ENCODE results near the gene GSTP1. TPM values are rescaled to one million over a fixed set of nuclear protein-coding genes. Genes with fewer than 3 reads are reported as not detected.
"Not testable (repeated sequence)": the region's sequence is repeated elsewhere in the genome, so short reads cannot be mapped to it uniquely, and the experiment has no call there.

The GSTP1 gene
- polyA plus RNA-seq, 4 donors: 714 to 1,471 (median 1,003) TPM

- Histone ChIP-seq H3K9me3 (ENCODE audit: control insufficient read depth in 2 of 2, insufficient read depth in 1 of 2, low read depth in 1 of 2, low read length in 1 of 2) (peaks cover 0 to 11% of the 10 kb centered on the region in 2 donors), H3K36me3 (ENCODE audit: control insufficient read depth in 3 of 3, insufficient read depth in 2 of 3, low read depth in 1 of 3, low read length in 3 of 3) (no peaks in the 10 kb centered on the region), H3K4me1 (ENCODE audit: control insufficient read depth in 3 of 3, insufficient read depth in 2 of 3, low read depth in 1 of 3, low read length in 2 of 3) (no peaks in the 10 kb centered on the region), H3K4me3 (ENCODE audit: low read depth in 1 of 3, low read length in 3 of 3) (no peak overlapping the region), H3K27ac (ENCODE audit: low read depth in 1 of 3, low read length in 2 of 3) (no peak overlapping the region), H3K27me3 (ENCODE audit: control insufficient read depth in 3 of 3, insufficient read depth in 3 of 3, low read length in 3 of 3) (no peaks in the 10 kb centered on the region)
- FAIRE-seq (no peak), DNase-seq (no peak)
Observed at GRCh38 chr11:67551127-67551526, 32.5 kb upstream of the GSTP1 start.

- H3K4me1 ChIP-seq (ENCODE audit: control insufficient read depth in 3 of 3, insufficient read depth in 2 of 3, low read depth in 1 of 3, low read length in 2 of 3); H3K4me3 ChIP-seq (ENCODE audit: low read depth in 1 of 3, low read length in 3 of 3); H3K36me3 ChIP-seq (ENCODE audit: control insufficient read depth in 3 of 3, insufficient read depth in 2 of 3, low read depth in 1 of 3, low read length in 3 of 3); DNase-seq; FAIRE-seq; H3K27ac ChIP-seq (ENCODE audit: low read depth in 1 of 3, low read length in 2 of 3); H3K27me3 ChIP-seq (ENCODE audit: control insufficient read depth in 3 of 3, insufficient read depth in 3 of 3, low read length in 3 of 3): not testable (repeated sequence)
- peaks cover 0 to 11% of the 10 kb centered on the region in 2 donors for H3K9me3 ChIP-seq (ENCODE audit: control insufficient read depth in 2 of 2, insufficient read depth in 1 of 2, low read depth in 1 of 2, low read length in 1 of 2)
Observed at GRCh38 chr11:67551697-67552096, 31.9 kb upstream of the GSTP1 start.

GRCh38 chr11:67556244-67556643 is 27.4 kb upstream of the GSTP1 start:
- no peak for DNase-seq
- FAIRE-seq: no peak
- no peaks in the 10 kb centered on the region for H3K36me3 ChIP-seq (ENCODE audit: control insufficient read depth in 3 of 3, insufficient read depth in 2 of 3, low read depth in 1 of 3, low read length in 3 of 3)
- no peaks in the 10 kb centered on the region for H3K27me3 ChIP-seq (ENCODE audit: control insufficient read depth in 3 of 3, insufficient read depth in 3 of 3, low read length in 3 of 3)
- H3K27ac ChIP-seq (ENCODE audit: low read depth in 1 of 3, low read length in 2 of 3): no peak overlapping the region
- no peak overlapping the region for H3K4me3 ChIP-seq (ENCODE audit: low read depth in 1 of 3, low read length in 3 of 3)
- peaks cover 0 to 8% of the 10 kb centered on the region in 2 donors for H3K9me3 ChIP-seq (ENCODE audit: control insufficient read depth in 2 of 2, insufficient read depth in 1 of 2, low read depth in 1 of 2, low read length in 1 of 2)
- WGBS, 3 donors: 61 to 86% (median 75%) methylated on average over 3 of the region's 3 CpGs
- H3K4me1 ChIP-seq (ENCODE audit: control insufficient read depth in 3 of 3, insufficient read depth in 2 of 3, low read depth in 1 of 3, low read length in 2 of 3): peaks cover 0 to 22% (median 0%) of the 10 kb centered on the region in 3 donors

GRCh38 chr11:67558084-67558772 is 25.4 kb upstream of the GSTP1 start:
- 15 to 46% (median 29%) methylated on average over 19 of the region's 19 CpGs for WGBS, 3 donors
- FAIRE-seq (no peak), DNase-seq (peak; percentile 79 to 86)
- Histone ChIP-seq H3K4me3 (ENCODE audit: low read depth in 1 of 3, low read length in 3 of 3) (peak overlapping the region in 1 of 3 donors; percentile 12), H3K36me3 (ENCODE audit: control insufficient read depth in 3 of 3, insufficient read depth in 2 of 3, low read depth in 1 of 3, low read length in 3 of 3) (no peaks in the 10 kb centered on the region), H3K27me3 (ENCODE audit: control insufficient read depth in 3 of 3, insufficient read depth in 3 of 3, low read length in 3 of 3) (no peaks in the 10 kb centered on the region), H3K27ac (ENCODE audit: low read depth in 1 of 3, low read length in 2 of 3) (peak overlapping the region; percentile 62 to 92 (median 76)), H3K4me1 (ENCODE audit: control insufficient read depth in 3 of 3, insufficient read depth in 2 of 3, low read depth in 1 of 3, low read length in 2 of 3) (peaks cover 0 to 38% (median 2%) of the 10 kb centered on the region in 3 donors), H3K9me3 (ENCODE audit: control insufficient read depth in 2 of 2, insufficient read depth in 1 of 2, low read depth in 1 of 2, low read length in 1 of 2) (no peaks in the 10 kb centered on the region)

GRCh38 chr11:67561971-67562619 is 21.5 kb upstream of the GSTP1 start:
- H3K9me3 ChIP-seq (ENCODE audit: control insufficient read depth in 2 of 2, insufficient read depth in 1 of 2, low read depth in 1 of 2, low read length in 1 of 2): no peaks in the 10 kb centered on the region
- H3K4me3 ChIP-seq (ENCODE audit: low read depth in 1 of 3, low read length in 3 of 3): no peak overlapping the region
- FAIRE-seq: no peak
- H3K27ac ChIP-seq (ENCODE audit: low read depth in 1 of 3, low read length in 2 of 3): peak overlapping the region in 1 of 3 donors; percentile 39
- DNase-seq: no peak
- H3K27me3 ChIP-seq (ENCODE audit: control insufficient read depth in 3 of 3, insufficient read depth in 3 of 3, low read length in 3 of 3): no peaks in the 10 kb centered on the region
- no peaks in the 10 kb centered on the region for H3K36me3 ChIP-seq (ENCODE audit: control insufficient read depth in 3 of 3, insufficient read depth in 2 of 3, low read depth in 1 of 3, low read length in 3 of 3)
- WGBS, 3 donors: 46 to 61% (median 53%) methylated on average over 10 of the region's 10 CpGs
- H3K4me1 ChIP-seq (ENCODE audit: control insufficient read depth in 3 of 3, insufficient read depth in 2 of 3, low read depth in 1 of 3, low read length in 2 of 3): peaks cover 0 to 49% (median 2%) of the 10 kb centered on the region in 3 donors

GRCh38 chr11:67562963-67563704 is 20.5 kb upstream of the GSTP1 start:
- 72 to 87% (median 75%) methylated on average over 10 of the region's 10 CpGs for WGBS, 3 donors
- peak overlapping the region in 1 of 3 donors; percentile 81 for H3K27ac ChIP-seq (ENCODE audit: low read depth in 1 of 3, low read length in 2 of 3)
- FAIRE-seq: no peak

GRCh38 chr11:67563705-67564114 is 19.9 kb upstream of the GSTP1 start:
- 14 to 57% (median 28%) methylated on average over 11 of the region's 11 CpGs for WGBS, 3 donors
- not testable (repeated sequence) for H3K9me3 ChIP-seq (ENCODE audit: control insufficient read depth in 2 of 2, insufficient read depth in 1 of 2, low read depth in 1 of 2, low read length in 1 of 2); H3K27me3 ChIP-seq (ENCODE audit: control insufficient read depth in 3 of 3, insufficient read depth in 3 of 3, low read length in 3 of 3); FAIRE-seq; H3K36me3 ChIP-seq (ENCODE audit: control insufficient read depth in 3 of 3, insufficient read depth in 2 of 3, low read depth in 1 of 3, low read length in 3 of 3); H3K4me3 ChIP-seq (ENCODE audit: low read depth in 1 of 3, low read length in 3 of 3)
- H3K4me1 ChIP-seq (ENCODE audit: control insufficient read depth in 3 of 3, insufficient read depth in 2 of 3, low read depth in 1 of 3, low read length in 2 of 3): peaks cover 0 to 42% (median 2%) of the 10 kb centered on the region in 3 donors
- peak; percentile 91 to 94 for DNase-seq
- peak overlapping the region in 2 of 3 donors; percentile 18 to 81 for H3K27ac ChIP-seq (ENCODE audit: low read depth in 1 of 3, low read length in 2 of 3)

More at GRCh38 chr11:67562963-67563704, 20.5 kb upstream of the GSTP1 start:
- no peak overlapping the region for H3K4me3 ChIP-seq (ENCODE audit: low read depth in 1 of 3, low read length in 3 of 3)
- H3K4me1 ChIP-seq (ENCODE audit: control insufficient read depth in 3 of 3, insufficient read depth in 2 of 3, low read depth in 1 of 3, low read length in 2 of 3): peaks cover 0 to 48% (median 2%) of the 10 kb centered on the region in 3 donors
- H3K9me3 ChIP-seq (ENCODE audit: control insufficient read depth in 2 of 2, insufficient read depth in 1 of 2, low read depth in 1 of 2, low read length in 1 of 2): no peaks in the 10 kb centered on the region
- no peaks in the 10 kb centered on the region for H3K27me3 ChIP-seq (ENCODE audit: control insufficient read depth in 3 of 3, insufficient read depth in 3 of 3, low read length in 3 of 3)
- DNase-seq: peak in 1 of 2 donors; percentile 42
- no peaks in the 10 kb centered on the region for H3K36me3 ChIP-seq (ENCODE audit: control insufficient read depth in 3 of 3, insufficient read depth in 2 of 3, low read depth in 1 of 3, low read length in 3 of 3)

- peak overlapping the region in 2 of 3 donors; percentile 18 to 63 for H3K27ac ChIP-seq (ENCODE audit: low read depth in 1 of 3, low read length in 2 of 3)
Observed at GRCh38 chr11:67564230-67564629, 19.4 kb upstream of the GSTP1 start.

More at GRCh38 chr11:67564230-67564629, 19.4 kb upstream of the GSTP1 start:
- Histone ChIP-seq H3K4me1 (ENCODE audit: control insufficient read depth in 3 of 3, insufficient read depth in 2 of 3, low read depth in 1 of 3, low read length in 2 of 3) (peaks cover 0 to 37% (median 2%) of the 10 kb centered on the region in 3 donors), H3K36me3 (ENCODE audit: control insufficient read depth in 3 of 3, insufficient read depth in 2 of 3, low read depth in 1 of 3, low read length in 3 of 3) (no peaks in the 10 kb centered on the region), H3K27me3 (ENCODE audit: control insufficient read depth in 3 of 3, insufficient read depth in 3 of 3, low read length in 3 of 3) (no peaks in the 10 kb centered on the region), H3K9me3 (ENCODE audit: control insufficient read depth in 2 of 2, insufficient read depth in 1 of 2, low read depth in 1 of 2, low read length in 1 of 2) (no peaks in the 10 kb centered on the region), H3K4me3 (ENCODE audit: low read depth in 1 of 3, low read length in 3 of 3) (no peak overlapping the region)
- WGBS, 3 donors: 53 to 85% (median 70%) methylated on average over 4 of the region's 4 CpGs
- DNase-seq: no peak
- no peak for FAIRE-seq

Data from small intestine (tissue), 7 donors.